ENCODE data around the gene CFAP74. TPM values are rescaled to one million over a fixed set of nuclear protein-coding genes. Genes with fewer than 3 reads are reported as not detected.

Gene CFAP74
- total and polyA plus RNA-seq, 2 of the 4 experiments (the other 2 are of a cell fraction): not detected

- CTCF ChIA-PET: interaction anchor here (1.2 kb wide), 1 partner anchor 20 kb away, joined by 5 read pairs; no protein-coding TSS in a partner anchor
Observed at GRCh38 chr1:2024887-2025286, 21.3 kb upstream of the CFAP74 start.

More at GRCh38 chr1:2024887-2025286, 21.3 kb upstream of the CFAP74 start:
- Histone ChIP-seq H3K79me1 (ENCODE audit: low read depth in 1 of 2, low read length in 2 of 2) (no peaks in the 10 kb centered on the region), H3K4me3 (ENCODE audit: insufficient read depth, low read depth, low read length) (no peak overlapping the region), H3K56ac (ENCODE audit: extremely low read depth, insufficient read depth, low read length) (no peak overlapping the region), H2BK120ac (ENCODE audit: low read depth, low read length) (no peak overlapping the region), H3K9me3 (ENCODE audit: control insufficient read depth, insufficient read depth, low read length) (no peaks in the 10 kb centered on the region), H3K14ac (replicated peaks; ENCODE audit: low read depth, low read length) (no peak overlapping the region), H3K4me2 (ENCODE audit: low read depth, low read length) (no peak overlapping the region), H2AK9ac (replicated peaks; ENCODE audit: low read depth, low read length, poor library complexity) (no peak overlapping the region), H2BK5ac (ENCODE audit: low read depth, low read length, poor library complexity, severe bottlenecking) (no peak overlapping the region), H4K91ac (ENCODE audit: insufficient read depth, low read depth, low read length) (no peak overlapping the region), H3K23ac (ENCODE audit: low read depth, low read length) (no peak overlapping the region), H3K4ac (ENCODE audit: low read depth, low read length) (no peak overlapping the region), H3K4me1 (ENCODE audit: control insufficient read depth, insufficient read depth, low read length) (no peaks in the 10 kb centered on the region), H4K8ac (ENCODE audit: low read depth in 2 of 2, low read length in 2 of 2) (no peak overlapping the region), H3K27me3 (ENCODE audit: control insufficient read depth, insufficient read depth, low read length) (peaks cover 58% of the 10 kb centered on the region), H3K9ac (ENCODE audit: low read depth, low read length) (no peak overlapping the region), H2BK15ac (ENCODE audit: low read depth, low read length) (no peak overlapping the region), H3K18ac (ENCODE audit: low read depth, low read length) (no peak overlapping the region), H2AK5ac (ENCODE audit: low read depth, low read length) (no peak overlapping the region), H3K36me3 (ENCODE audit: control insufficient read depth, insufficient read depth, low read length) (no peaks in the 10 kb centered on the region), H2BK20ac (ENCODE audit: low read depth, low read length) (no peak overlapping the region), H2AFZ (replicated peaks; ENCODE audit: low read length, poor library complexity) (no peak overlapping the region), H4K5ac (ENCODE audit: low read depth, low read length) (no peak overlapping the region), H3K9me1 (ENCODE audit: insufficient read depth, low read length) (no peaks in the 10 kb centered on the region), H3K27ac (ENCODE audit: insufficient read depth, low read length) (no peak overlapping the region), H4K20me1 (ENCODE audit: insufficient read depth, low read length) (no peaks in the 10 kb centered on the region)
- intact Hi-C loops (cut with micrococcal nuclease) (no loop called here), in situ Hi-C loops (cut with MboI; ENCODE audit: low sequenced_read_pairs) (no loop called here), dilution Hi-C loops (cut with HindIII; ENCODE audit: low sequenced_read_pairs, unreplicated experiment) (no loop called here)
- POLR2A ChIA-PET (ENCODE audit: unreplicated experiment): no interaction called here
- 81% methylated on average over 8 of the region's 18 CpGs; no CpG with 5 or more reads in 1 of the 2 experiments for WGBS, 2 experiments (ENCODE audit: extremely low coverage in 2 of 2, insufficient read length in 1 of 2)
- BruUV-seq (replicated peaks): no TSS peak
- ATAC-seq (ENCODE audit: low read depth): no peak
- no peak for DNase-seq
- no peak for TF ChIP-seq RAD21 (IDR thresholded peaks at IDR 0.05; ENCODE audit: low read length)
- no peak for TF ChIP-seq CEBPB (IDR thresholded peaks at IDR 0.05; ENCODE audit: low read depth, low read length)
- no peak for TF ChIP-seq CHD1 (IDR thresholded peaks at IDR 0.05; ENCODE audit: low read depth, low read length)
- no peak for TF ChIP-seq CTCF (conservative IDR thresholded peaks at IDR 0.05; ENCODE audit: low read depth, low read length)
- TF ChIP-seq MAFK (IDR thresholded peaks at IDR 0.05; ENCODE audit: low read depth, low read length): no peak
- no peak for TF ChIP-seq RFX5 (IDR thresholded peaks at IDR 0.05; ENCODE audit: low read depth, low read length)
- no peak for TF ChIP-seq FOS (IDR thresholded peaks at IDR 0.05; ENCODE audit: low read depth, low read length)
- no peak for TF ChIP-seq MXI1 (IDR thresholded peaks at IDR 0.05; ENCODE audit: borderline replicate concordance, low read depth, low read length)
- no peak for TF ChIP-seq POLR2A (IDR thresholded peaks at IDR 0.05; ENCODE audit: low read depth, low read length)
- no peak for TF ChIP-seq ELK1 (IDR thresholded peaks at IDR 0.05; ENCODE audit: borderline replicate concordance, low read depth, low read length)
- TF ChIP-seq SMC3 (IDR thresholded peaks at IDR 0.05; ENCODE audit: low read depth, low read length): no peak
